ENCODE data around the gene GFRA3. TPM values are rescaled to one million over a fixed set of nuclear protein-coding genes. Genes with fewer than 3 reads are reported as not detected.

GFRA3 gene
- total RNA-seq, 1 experiment from 2014 or later = 1.6 TPM

- Mint-ChIP-seq H3K27me3 (ENCODE audit: low read depth) (peaks cover 2% of the 10 kb centered on the region; the same call in 1 of the 2 replicates), H3K9me3 (peaks cover 0 to 6% of the 10 kb centered on the region in 2 experiments; a peak in 1 of 5 replicates), H3K4me1 (peaks cover 4 to 15% of the 10 kb centered on the region in 2 experiments; a peak in 2 of 4 replicates), H3K27ac (peak overlapping the region; percentile 98 to 99 (median 99)), H3K36me3 (ENCODE audit: insufficient read depth in 1 of 3, low read depth in 3 of 3) (peaks cover 2 to 21% (median 13%) of the 10 kb centered on the region in 3 experiments; a peak in 5 of 7 replicates), H3K4me3 (peak overlapping the region; percentile 100)
- H4K5ac ChIP-seq (ENCODE audit: insufficient read length, low read depth, low read length) = peak overlapping the region; percentile 15
- peaks cover 8% of the 10 kb centered on the region for H3K79me2 ChIP-seq (ENCODE audit: insufficient read depth, low read length)
- no peak for TF ChIP-seq CTCF (conservative IDR thresholded peaks at IDR 0.05)
- H3K56ac ChIP-seq (ENCODE audit: insufficient read length, low read depth, low read length) = no peak overlapping the region
- no peak overlapping the region for H3T11ph ChIP-seq (ENCODE audit: low read length)
- peak overlapping the region; percentile 62 for H3K4me2 ChIP-seq (ENCODE audit: insufficient read depth, insufficient read length, low read length)
- peaks cover 3% of the 10 kb centered on the region for H3K23me2 ChIP-seq (ENCODE audit: insufficient read length, low read depth, low read length, poor library complexity, severe bottlenecking)
- H2BK12ac ChIP-seq (ENCODE audit: insufficient read length, low read depth, low read length) = no peak overlapping the region
- peak overlapping the region; percentile 97 for H3K9ac ChIP-seq (ENCODE audit: extremely low read depth, insufficient read length, low read length)
- H3K18ac ChIP-seq (ENCODE audit: insufficient read length, low read depth, low read length) = peak overlapping the region; percentile 90
- DNase-seq = no peak
- H2BK5ac ChIP-seq (ENCODE audit: insufficient read length, low read length) = no peak overlapping the region
- H3K23ac ChIP-seq (ENCODE audit: insufficient read length, low read depth, low read length) = no peak overlapping the region
- peak overlapping the region; percentile 15 for H3K27ac ChIP-seq (ENCODE audit: insufficient read length, low read depth, low read length)
- H4K20me1 ChIP-seq (ENCODE audit: control insufficient read depth, insufficient read depth, insufficient read length) = no peaks in the 10 kb centered on the region
- H2BK20ac ChIP-seq (ENCODE audit: low read depth, low read length, poor library complexity, severe bottlenecking) = no peak overlapping the region
- peak overlapping the region; percentile 87 for H3K14ac ChIP-seq (ENCODE audit: insufficient read depth, low read length)
- WGBS (ENCODE audit: extremely low coverage, insufficient read length, low lambda C conversion rate) = no CpG with 5 or more reads among the region's 8 CpGs
- no peaks in the 10 kb centered on the region for H3K9me3 ChIP-seq (ENCODE audit: control insufficient read depth, low read depth, low read length)
- no peaks in the 10 kb centered on the region for H3K4me1 ChIP-seq (ENCODE audit: insufficient read depth, low read length)
- H4K91ac ChIP-seq (ENCODE audit: insufficient read length, low read depth, low read length) = no peak overlapping the region
- no peak overlapping the region for H2BK120ac ChIP-seq (ENCODE audit: low read depth, low read length, poor library complexity, severe bottlenecking)
- no peaks in the 10 kb centered on the region for H3K79me1 ChIP-seq (ENCODE audit: insufficient read depth, low read depth, low read length, poor library complexity, severe bottlenecking)
- no peak overlapping the region for H2AFZ ChIP-seq (ENCODE audit: low read length)
- no peak overlapping the region; the same call in 1 of the 2 replicates for H3K4ac ChIP-seq (ENCODE audit: low read depth, low read length)
- H3K27me3 ChIP-seq (ENCODE audit: insufficient read depth, low read length) = no peaks in the 10 kb centered on the region
- no peak overlapping the region for H4K8ac ChIP-seq (replicated peaks; ENCODE audit: insufficient read length, low read depth, low read length)
- H2AK5ac ChIP-seq (ENCODE audit: insufficient read length, low read length) = no peak overlapping the region
- no peak overlapping the region for H2BK15ac ChIP-seq (ENCODE audit: low read depth, low read length)
Observed at GRCh38 chr5:138212828-138213160, 61.6 kb downstream of the GFRA3 start.
